SW480 (cell line): ENCODE measurements around the gene CFAP43.
A peak's percentile ranks its signal among the peaks of the same experiment; 100 is the strongest.

Experiments
- DNase-seq: peaks from one replicate; pipeline ENCODE4 v3.0.0-alpha.2; 2016; ENCODE audit warnings: low spot score

Gene CFAP43

DNA sequence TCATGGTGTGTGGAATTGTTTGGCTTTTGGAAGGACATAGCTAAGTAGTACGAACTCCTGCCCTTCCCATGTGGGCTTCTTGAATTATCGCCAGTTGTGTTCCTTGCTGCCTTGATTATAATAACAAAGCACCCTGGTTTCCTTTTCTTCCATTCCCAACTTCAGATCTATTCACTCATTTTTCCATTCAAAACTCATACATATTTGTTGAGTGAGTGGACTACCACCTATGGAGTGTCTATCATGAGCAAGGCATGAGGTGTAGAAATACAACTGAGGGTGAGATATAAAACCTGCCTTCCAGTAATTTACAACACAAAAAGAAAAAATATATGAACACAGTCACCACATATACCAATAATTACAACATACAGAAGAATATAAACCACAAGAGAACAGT lies 141.6 kb downstream of the CFAP43 start:
- no peak for DNase-seq

DNA sequence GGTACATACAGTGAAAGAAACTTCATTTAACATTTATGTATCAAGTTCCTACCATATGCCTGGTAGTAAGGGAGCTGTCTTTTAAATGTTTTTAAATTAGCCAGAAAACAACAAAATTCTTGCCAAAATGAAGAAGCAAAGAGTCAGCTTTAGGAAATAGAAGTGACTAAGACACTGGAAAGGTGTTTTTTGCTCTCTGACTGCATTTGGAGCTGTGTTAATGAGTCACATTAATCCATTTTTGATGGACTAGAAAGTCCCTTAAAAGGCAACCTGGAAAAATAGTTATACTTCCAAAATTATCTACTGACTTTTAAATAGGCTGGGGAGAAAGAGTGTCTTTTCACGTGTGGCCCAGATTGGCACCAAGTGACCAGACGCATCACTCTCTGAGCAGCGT lies 142.5 kb downstream of the CFAP43 start:
- DNase-seq: no peak

GRCh38 chr10:104088239-104088638 lies 143.9 kb downstream of the CFAP43 start:
- DNase-seq: no peak

GRCh38 chr10:104085801-104086400 lies 146.3 kb downstream of the CFAP43 start, which contains the start of gene COL17A1:
COL17A1 (minus strand) TSS chr10:104085880; CDS start chr10:104080673, 5,207 bp downstream.
- no peak for DNase-seq

- no peak for DNase-seq
These were observed 147.6 kb downstream of the CFAP43 start for GRCh38 chr10:104084482-104085142.

DNA sequence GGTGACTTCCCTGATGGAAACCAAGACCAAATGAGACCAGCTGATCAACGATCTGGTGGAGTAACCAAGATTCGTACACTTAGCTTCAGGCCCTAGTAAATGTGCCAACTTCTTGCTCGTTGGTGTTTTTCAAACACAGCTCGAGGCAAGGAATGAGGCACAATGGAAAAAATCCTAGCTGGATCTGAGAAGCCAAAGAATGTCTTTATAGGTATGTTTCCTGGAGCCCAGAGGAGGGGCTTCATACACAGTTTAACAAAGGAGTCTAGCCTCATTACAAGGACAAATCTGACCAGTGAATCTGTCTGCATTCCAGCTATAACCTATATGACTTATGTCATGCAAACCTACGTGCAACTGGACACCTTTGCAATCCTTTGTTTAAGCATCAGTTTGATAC lies 150.2 kb downstream of the CFAP43 start:
- DNase-seq: no peak

GRCh38 chr10:104080762-104081161 lies 151.4 kb downstream of the CFAP43 start:
- DNase-seq: peak; percentile 56
